CD4-positive, alpha-beta T cell treated with Interleukin-4 for 4 hours (primary cell): ENCODE measurements around the gene IPCEF1.
"Not testable (repeated sequence)": the region's sequence is repeated elsewhere in the genome, so short reads cannot be mapped to it uniquely, and the experiment has no call there.

Source experiments
- DNase-seq: peaks from one replicate; pipeline ENCODE4 v3.0.0-alpha.2; 2020

The IPCEF1 gene

GRCh38 chr6:154329350-154330170, 27.0 kb downstream of the IPCEF1 start:
- DNase-seq = no peak

- not testable (repeated sequence) for DNase-seq
Measured at GRCh38 chr6:154327313-154327712, 29.3 kb downstream of the IPCEF1 start.

- DNase-seq = no peak
Measured at GRCh38 chr6:154325142-154325541, 31.5 kb downstream of the IPCEF1 start.

GRCh38 chr6:154320181-154320580, 36.4 kb downstream of the IPCEF1 start:
- DNase-seq = no peak

GRCh38 chr6:154319231-154319858, 37.3 kb downstream of the IPCEF1 start:
- no peak for DNase-seq

- no peak for DNase-seq
Measured at GRCh38 chr6:154318721-154319120, 37.9 kb downstream of the IPCEF1 start.

- no peak for DNase-seq
Measured at GRCh38 chr6:154316131-154316530, 40.5 kb downstream of the IPCEF1 start.

- DNase-seq = no peak
Measured at GRCh38 chr6:154314084-154314483, 42.5 kb downstream of the IPCEF1 start.

GRCh38 chr6:154308986-154309385, 47.6 kb downstream of the IPCEF1 start:
- no peak for DNase-seq

GRCh38 chr6:154307696-154308425, 48.7 kb downstream of the IPCEF1 start:
- DNase-seq = no peak

- DNase-seq = not testable (repeated sequence)
Measured at GRCh38 chr6:154307147-154307546, 49.5 kb downstream of the IPCEF1 start.

- no peak for DNase-seq
Measured at GRCh38 chr6:154306696-154307095, 49.9 kb downstream of the IPCEF1 start.

GRCh38 chr6:154304191-154304590, 52.4 kb downstream of the IPCEF1 start:
- no peak for DNase-seq

GRCh38 chr6:154303642-154304041, 53.0 kb downstream of the IPCEF1 start:
- DNase-seq = not testable (repeated sequence)

GRCh38 chr6:154301839-154302752, 54.5 kb downstream of the IPCEF1 start:
- peak; percentile 46 for DNase-seq

GRCh38 chr6:154301086-154301625, 55.4 kb downstream of the IPCEF1 start:
- no peak for DNase-seq

GRCh38 chr6:154298297-154298696, 58.3 kb downstream of the IPCEF1 start:
- DNase-seq = no peak

GRCh38 chr6:154297721-154298120, 58.9 kb downstream of the IPCEF1 start:
- DNase-seq = no peak

GRCh38 chr6:154297210-154297609, 59.4 kb downstream of the IPCEF1 start:
- no peak for DNase-seq

- no peak for DNase-seq
Measured at GRCh38 chr6:154295733-154296132, 60.9 kb downstream of the IPCEF1 start.

GRCh38 chr6:154292855-154293519, 63.6 kb downstream of the IPCEF1 start:
- no peak for DNase-seq

GRCh38 chr6:154292066-154292465, 64.5 kb downstream of the IPCEF1 start:
- no peak for DNase-seq
